SK-N-SH treated with all-trans-retinoic acid at 6 μM for 48 hours (cell line): ENCODE results near the gene DPP6.

Experiments
- CSDC2 ChIP-seq: fragments of 250-450 bp; sonication (Bioruptor Pico); IDR thresholded peaks from 2 replicates; pipeline ENCODE4 v1.5.0; 2020; ENCODE audit warnings: mild to moderate bottlenecking, moderate library complexity
- GLIS3 ChIP-seq: fragments of 250-450 bp; sonication (Bioruptor Pico); IDR thresholded peaks from 2 replicates; pipeline ENCODE4 v1.5.0; 2020; ENCODE audit warnings: mild to moderate bottlenecking, moderate library complexity
- ISL1 ChIP-seq: fragments of 250-450 bp; sonication (Bioruptor Pico); IDR thresholded peaks from 2 replicates; pipeline ENCODE4 v2.1.2; 2022; ENCODE audit warnings: mild to moderate bottlenecking, moderate library complexity
- OSR1 ChIP-seq: fragments of 250-450 bp; sonication (Bioruptor Pico); IDR thresholded peaks from 2 replicates; pipeline ENCODE4 v1.8.0; 2022; ENCODE audit warnings: moderate library complexity, mild to moderate bottlenecking, inconsistent platforms
- PPARA ChIP-seq: fragments of 250-450 bp; sonication (Bioruptor Pico); IDR thresholded peaks from 2 replicates; pipeline ENCODE4 v1.5.0; 2020; ENCODE audit warnings: mild to moderate bottlenecking, borderline replicate concordance
- TOX ChIP-seq: fragments of 250-450 bp; sonication (Bioruptor Pico); IDR thresholded peaks from 2 replicates; pipeline ENCODE4 v1.8.0; 2021; ENCODE audit warnings: mild to moderate bottlenecking, moderate library complexity, borderline replicate concordance
- TSHZ2 ChIP-seq: fragments of 250-450 bp; sonication (Bioruptor Pico); IDR thresholded peaks from 2 replicates; pipeline ENCODE4 v1.5.0; 2020; ENCODE audit warnings: mild to moderate bottlenecking, moderate library complexity
- ZFP3 ChIP-seq: fragments of 250-450 bp; sonication (Bioruptor Pico); IDR thresholded peaks from 2 replicates; pipeline ENCODE4 v1.5.0; 2020; ENCODE audit warnings: mild to moderate bottlenecking, moderate library complexity
- ZNF70 ChIP-seq: fragments of 450-650 bp; formaldehyde crosslinking; IDR thresholded peaks from 2 replicates; pipeline ENCODE4 v1.5.0; 2020; ENCODE audit warnings: mild to moderate bottlenecking, moderate library complexity

- TF ChIP-seq CSDC2: no peak
- TF ChIP-seq ZNF70: no peak
- TF ChIP-seq ISL1: no peak
- TF ChIP-seq GLIS3: no peak
- TF ChIP-seq OSR1 (CRISPR knock-in tag): no peak
- no peak for TF ChIP-seq PPARA (CRISPR knock-in tag)
- no peak for TF ChIP-seq TOX (CRISPR knock-in tag)
- TF ChIP-seq ZFP3 (CRISPR knock-in tag): no peak
- TF ChIP-seq TSHZ2 (CRISPR knock-in tag): no peak
These were observed 244.2 kb downstream of the DPP6 start for GRCh38 chr7:154296443-154296842.
